H1 (cell line): ENCODE results near the gene PFKP. TPM values are rescaled to one million over a fixed set of nuclear protein-coding genes. Genes with fewer than 3 reads are reported as not detected.

Experiments used
- CTCF ChIA-PET: fragments of 300-600 bp; sonication (Branson Sonifier 250); formaldehyde crosslinking; loops from one replicate; lab custom pipeline; 2021; ENCODE audit not compliant: partially characterized antibody; lab: Charles Lee
- POLR2A ChIA-PET: fragments of 300-600 bp; sonication (Branson Sonifier 250); formaldehyde crosslinking; loops from one replicate; lab custom pipeline; 2021; ENCODE audit warnings: inconsistent platforms; ENCODE audit not compliant: partially characterized antibody; lab: Charles Lee
- DNase-seq, 2 experiments: peaks; one replicate each; pipeline versions ENCODE4 v3.0.0 to v3.0.0-alpha.2; 2010 to 2022; ENCODE audit warnings: low spot score in 2 of 2, low read depth in 1 of 2, mixed read lengths in 1 of 2
- FAIRE-seq: peaks from 2 replicates; lab custom pipeline; 2011; peaks lifted over from hg19 to GRCh38; lab: Jason Lieb, UNC
- H2AFZ ChIP-seq: 2 replicates; pipeline ENCODE4 v1.8.1; 2012; ENCODE audit warnings: low read length, inconsistent platforms
- H2AK5ac ChIP-seq: 2 replicates; pipeline ENCODE4 v1.6.1; 2013; ENCODE audit warnings: low read depth, low read length
- H2BK120ac ChIP-seq: replicated peaks from 2 replicates; pipeline ENCODE3; 2013; ENCODE audit warnings: low read depth, low read length, inconsistent platforms
- H2BK12ac ChIP-seq: 2 replicates; pipeline ENCODE4 v1.6.1; 2013; ENCODE audit warnings: low read depth, low read length
- H2BK15ac ChIP-seq: 2 replicates; pipeline ENCODE4 v1.6.1; 2013; ENCODE audit warnings: low read length
- H2BK20ac ChIP-seq: 2 replicates; pipeline ENCODE4 v1.6.1; 2013; ENCODE audit warnings: low read length
- H2BK5ac ChIP-seq: 2 replicates; pipeline ENCODE4 v1.6.1; 2013; ENCODE audit warnings: low read depth, low read length
- H3K14ac ChIP-seq: 2 replicates; pipeline ENCODE4 v1.6.1; 2013; ENCODE audit warnings: inconsistent platforms; ENCODE audit not compliant: insufficient read length
- H3K18ac ChIP-seq: 2 replicates; pipeline ENCODE4 v1.6.1; 2013; ENCODE audit warnings: low read length; ENCODE audit errors: extremely low read depth
- H3K23ac ChIP-seq: 2 replicates; pipeline ENCODE4 v1.6.1; 2013; ENCODE audit warnings: inconsistent platforms; ENCODE audit not compliant: insufficient read length
- H3K23me2 ChIP-seq: 2 replicates; pipeline ENCODE4 v1.6.1; 2013; ENCODE audit warnings: low read depth, low read length
- H3K27ac ChIP-seq: 2 replicates; pipeline ENCODE4 v1.6.1; 2011; ENCODE audit warnings: low read depth, low read length, inconsistent platforms
- H3K27me3 ChIP-seq, 4 experiments: replicated peaks in 1 of 4; 1 replicate in 1 of 4; 2 replicates in 3 of 4; pipeline versions ENCODE4 v1.6.1 to v1.8.1; 2011 to 2013; ENCODE audit warnings: low read length in 3 of 4, mild to moderate bottlenecking in 3 of 4, inconsistent platforms in 2 of 4, mixed read lengths in 2 of 4, moderate library complexity in 1 of 4; ENCODE audit not compliant: control insufficient read depth in 3 of 4, insufficient read depth in 3 of 4; ENCODE audit errors: extremely low read depth in 1 of 4
- H3K36me3 ChIP-seq, 4 experiments: 2 replicates each; pipeline versions ENCODE4 v1.6.1 to v1.8.1; 2011 to 2013; ENCODE audit warnings: mild to moderate bottlenecking in 4 of 4, low read length in 3 of 4, moderate library complexity in 2 of 4, control low read depth in 1 of 4, inconsistent platforms in 1 of 4; ENCODE audit not compliant: insufficient read depth in 4 of 4, control insufficient read depth in 2 of 4
- H3K4ac ChIP-seq: replicated peaks from 2 replicates; pipeline ENCODE3; 2013; ENCODE audit warnings: low read length, low read depth, mixed read lengths, inconsistent platforms; ENCODE audit not compliant: insufficient read length
- H3K4me1 ChIP-seq, 4 experiments: replicated peaks in 1 of 4; 1 replicate in 1 of 4; 2 replicates in 3 of 4; pipeline versions ENCODE4 v1.6.1 to v1.8.1; 2011 to 2013; ENCODE audit warnings: low read length in 3 of 4, inconsistent platforms in 2 of 4, mixed read lengths in 1 of 4; ENCODE audit not compliant: insufficient read depth in 4 of 4, control insufficient read depth in 3 of 4
- H3K4me2 ChIP-seq, 2 experiments: 2 replicates each; pipeline versions ENCODE4 v1.6.1 to v1.8.1; 2011 to 2013; ENCODE audit warnings: low read depth in 2 of 2, low read length in 2 of 2, control low read depth in 1 of 2, inconsistent platforms in 1 of 2, mild to moderate bottlenecking in 1 of 2; ENCODE audit not compliant: insufficient read depth in 1 of 2
- H3K4me3 ChIP-seq, 4 experiments: fragments of 200-600, 300-600 bp in 1 of 4; sonication (generic), shearing (Covaris generic), sonication (Bioruptor Twin) in 1 of 4; 2 replicates each; pipeline versions ENCODE4 v1.5.1 to v1.8.1; 2011 to 2016; ENCODE audit warnings: low read length in 4 of 4, low read depth in 3 of 4, control low read depth in 2 of 4, inconsistent platforms in 2 of 4, mild to moderate bottlenecking in 2 of 4, mixed read lengths in 1 of 4, moderate library complexity in 1 of 4; ENCODE audit not compliant: insufficient read depth in 2 of 4; ENCODE audit errors: extremely low read depth in 1 of 4
- H3K56ac ChIP-seq: replicated peaks from 2 replicates; pipeline ENCODE3; 2013; ENCODE audit warnings: low read depth, mild to moderate bottlenecking, mixed read lengths, low read length, inconsistent platforms; ENCODE audit not compliant: insufficient read length
- H3K79me1 ChIP-seq: 2 replicates; pipeline ENCODE4 v1.6.1; 2013; ENCODE audit warnings: low read depth, low read length, control low read depth
- H3K79me2 ChIP-seq, 2 experiments: 2 replicates each; pipeline versions ENCODE4 v1.6.1 to v1.8.1; 2012 to 2013; ENCODE audit warnings: low read length in 2 of 2, mild to moderate bottlenecking in 2 of 2, inconsistent platforms in 1 of 2; ENCODE audit not compliant: insufficient read depth in 2 of 2, control insufficient read depth in 1 of 2
- H3K9ac ChIP-seq, 4 experiments: replicated peaks in 1 of 4; 1 replicate in 1 of 4; 2 replicates in 3 of 4; pipeline versions ENCODE4 v1.6.1 to v1.8.1; 2011 to 2013; ENCODE audit warnings: low read depth in 3 of 4, low read length in 3 of 4, control low read depth in 2 of 4, mild to moderate bottlenecking in 2 of 4, moderate library complexity in 2 of 4, inconsistent platforms in 1 of 4; ENCODE audit errors: extremely low read depth in 1 of 4
- H3K9me3 ChIP-seq, 2 experiments: 2 replicates each; pipeline versions ENCODE4 v1.6.1 to v1.8.1; 2012 to 2013; ENCODE audit warnings: mild to moderate bottlenecking in 2 of 2, moderate library complexity in 2 of 2, control low read depth in 1 of 2, inconsistent platforms in 1 of 2, low read depth in 1 of 2, low read length in 1 of 2, mixed read lengths in 1 of 2; ENCODE audit not compliant: insufficient read depth in 2 of 2
- H4K20me1 ChIP-seq, 2 experiments: replicated peaks in 1 of 2; 2 replicates each; pipeline versions ENCODE3 to v1.8.1; 2011 to 2013; ENCODE audit warnings: inconsistent platforms in 2 of 2, low read length in 2 of 2, mild to moderate bottlenecking in 1 of 2; ENCODE audit not compliant: insufficient read depth in 2 of 2, control insufficient read depth in 1 of 2
- H4K5ac ChIP-seq: 2 replicates; pipeline ENCODE4 v1.6.1; 2013; ENCODE audit warnings: low read length, low read depth, mixed read lengths, inconsistent platforms; ENCODE audit not compliant: insufficient read length
- H4K8ac ChIP-seq: 2 replicates; pipeline ENCODE4 v1.8.0; 2013; ENCODE audit warnings: mild to moderate bottlenecking, moderate library complexity, low read length, inconsistent platforms; ENCODE audit not compliant: insufficient read depth; ENCODE audit errors: extremely low read depth
- H4K91ac ChIP-seq: replicated peaks from 2 replicates; pipeline ENCODE3; 2013; ENCODE audit warnings: low read length, mixed read lengths, inconsistent platforms; ENCODE audit not compliant: insufficient read length
- BRCA1 ChIP-seq: IDR thresholded peaks from 2 replicates; pipeline ENCODE4 v1.6.1; 2012; ENCODE audit warnings: low read depth, low read length, improper control_type of control experiment
- CREB1 ChIP-seq: IDR thresholded peaks from 2 replicates; pipeline ENCODE4 v1.6.1; 2012; ENCODE audit warnings: inconsistent platforms
- CTBP2 ChIP-seq: IDR thresholded peaks from 2 replicates; pipeline ENCODE4 v1.7.0; 2011; ENCODE audit warnings: borderline replicate concordance, mild to moderate bottlenecking, moderate library complexity, mixed read lengths, low read length; ENCODE audit not compliant: insufficient read depth, insufficient read length
- EZH2 ChIP-seq: fragments of 200-600 bp; sonication (generic); IDR thresholded peaks from 2 replicates; pipeline ENCODE4 v1.7.1; 2012; ENCODE audit warnings: low read depth, mild to moderate bottlenecking, moderate library complexity, low read length, inconsistent platforms; ENCODE audit not compliant: severe bottlenecking
- HDAC6 ChIP-seq: IDR thresholded peaks from one replicate; pipeline ENCODE4 v1.7.1; 2012; ENCODE audit warnings: low read depth, mild to moderate bottlenecking, inconsistent platforms, low read length, moderate library complexity
- PHF8 ChIP-seq: fragments of 200-600 bp; sonication (generic); conservative IDR thresholded peaks from 2 replicates; pipeline ENCODE4 v1.7.1; 2012; ENCODE audit warnings: low read depth, mild to moderate bottlenecking, inconsistent platforms, low read length, moderate library complexity
- POLR2A ChIP-seq, 2 experiments: IDR thresholded peaks; 1 replicate in 1 of 2; 2 replicates in 1 of 2; pipeline ENCODE4 v1.6.1; 2011; ENCODE audit warnings: low read depth in 2 of 2, low read length in 2 of 2, mild to moderate bottlenecking in 2 of 2; ENCODE audit errors: control extremely low read depth in 1 of 2
- RBBP5 ChIP-seq: IDR thresholded peaks from 2 replicates; pipeline ENCODE4 v1.7.1; 2012; ENCODE audit warnings: low read depth, mild to moderate bottlenecking, inconsistent platforms, low read length, moderate library complexity, borderline replicate concordance
- RNF2 ChIP-seq: fragments of 200-900, 300-1000 bp; sonication (generic); IDR thresholded peaks from 2 replicates; pipeline ENCODE4 v1.7.1; 2016; ENCODE audit warnings: borderline replicate concordance, low read depth, mild to moderate bottlenecking, antibody characterized with exemption, low read length; ENCODE audit not compliant: poor library complexity, severe bottlenecking; ENCODE audit errors: missing control alignments
- SP1 ChIP-seq: IDR thresholded peaks from 2 replicates; pipeline ENCODE4 v1.6.1; 2011; ENCODE audit warnings: low read depth, low read length
- SUZ12 ChIP-seq: fragments of 200-600 bp; sonication (generic); IDR thresholded peaks from 2 replicates; pipeline ENCODE4 v1.6.1; 2012; ENCODE audit warnings: mild to moderate bottlenecking, inconsistent platforms, low read length, moderate library complexity, mixed read lengths
- TCF12 ChIP-seq: IDR thresholded peaks from 2 replicates; pipeline ENCODE4 v1.6.1; 2011; ENCODE audit warnings: low read depth, mild to moderate bottlenecking, low read length
- WGBS, 2 experiments: shearing (Covaris generic) in 1 of 2; methylation state at CpG; one replicate each; pipeline versions ENCODE4 v1.1.6 to v1.1.7; 2013 to 2015; ENCODE audit warnings: low lambda C conversion rate in 2 of 2, mixed read lengths in 2 of 2, inconsistent platforms in 1 of 2, low coverage in 1 of 2, missing lambda C conversion rate in 1 of 2; ENCODE audit not compliant: insufficient replicate concordance in 2 of 2, insufficient coverage in 1 of 2, insufficient read length in 1 of 2; ENCODE audit errors: extremely low coverage in 1 of 2, missing lambda C conversion rate in 1 of 2; 5-methylcytosine and 5-hydroxymethylcytosine counted together
- polyA plus RNA-seq, 7 experiments: library from polyadenylated mRNA; depleted of rRNA in 3 of 7; stranded (reverse) in 5 of 7; unstranded in 2 of 7; fragments of >200 nt in 5 of 7; fragments of 200-250 nt in 2 of 7; gene quantifications; 1 replicate in 5 of 7; 2 replicates in 1 of 7; 4 replicates in 1 of 7; pipeline versions ENCODE4 v1.2.1 to v1.2.3, GENCODE V29; 2011 to 2013; ENCODE audit warnings: missing spikeins in 2 of 7, mixed read lengths in 2 of 7
- total RNA-seq: library from RNA; stranded (reverse); fragmentation: NEBNext Ultra II Directional; extraction: Animal tissue kit (Norgen Biotek cat#: 25700); gene quantifications from 2 replicates; pipeline ENCODE4 v1.2.1, GENCODE V29; 2021

Gene PFKP
- total and polyA plus RNA-seq, 2 of the 8 experiments (the other 6 are each of a cell fraction or from before 2014, with no cell fraction given) = 51.2 to 128 TPM

GRCh38 chr10:3129581-3130340 lies 62.4 kb downstream of the PFKP start:
- H3K56ac ChIP-seq = no peak overlapping the region
- H3K23me2 ChIP-seq = no peaks in the 10 kb centered on the region
- 91% methylated on average over 29 of the region's 40 CpGs; no CpG with 5 or more reads in 1 of the 2 experiments for WGBS, 2 experiments
- no peak overlapping the region for H3K18ac ChIP-seq
- H3K4me1 ChIP-seq = no peaks in the 10 kb centered on the region
- H4K91ac ChIP-seq = no peak overlapping the region
- no peak overlapping the region for H2BK20ac ChIP-seq
- H4K20me1 ChIP-seq = peaks cover 3 to 6% of the 10 kb centered on the region in 2 experiments
- H3K27me3 ChIP-seq = no peaks in the 10 kb centered on the region
- ChIA-PET CTCF (interaction anchor here (0.6 kb wide), 1 partner anchor 11 kb away, joined by 3 read pairs; no protein-coding TSS in a partner anchor), POLR2A (interaction anchor here (0.9 to 1.5 kb wide), 3 partner anchors 9 to 23 kb away, joined by 3 to 6 read pairs (median 3); no protein-coding TSS in a partner anchor)
- no peak overlapping the region for H3K4ac ChIP-seq
- H3K4me3 ChIP-seq = no peak overlapping the region
- peaks cover 12 to 66% (median 48%) of the 10 kb centered on the region in 4 experiments for H3K36me3 ChIP-seq
- no peaks in the 10 kb centered on the region; a peak in 1 of 4 replicates for H3K9me3 ChIP-seq
- TF ChIP-seq PHF8 (no peak), RBBP5 (no peak), RNF2 (no peak), POLR2A (IDR thresholded peaks at IDR 0.05; ENCODE audit: control extremely low read depth in 1 of 2, low read depth in 2 of 2, low read length in 2 of 2) (no peak), SUZ12 (no peak), CTBP2 (no peak), BRCA1 (no peak), HDAC6 (no peak), SP1 (no peak), TCF12 (no peak), CREB1 (no peak), EZH2 (no peak)
- FAIRE-seq (no peak), DNase-seq (no peak)
- no peak overlapping the region for H2BK15ac ChIP-seq
- no peaks in the 10 kb centered on the region for H3K79me2 ChIP-seq
- no peak overlapping the region for H4K5ac ChIP-seq
- H2BK5ac ChIP-seq = no peak overlapping the region
- H3K79me1 ChIP-seq = no peaks in the 10 kb centered on the region; the same call in 1 of the 2 replicates
- no peak overlapping the region for H3K14ac ChIP-seq
- no peak overlapping the region for H2BK12ac ChIP-seq
- no peak overlapping the region for H3K4me2 ChIP-seq
- H4K8ac ChIP-seq = no peak overlapping the region; the same call in 1 of the 2 replicates
- H2AFZ ChIP-seq = no peak overlapping the region
- no peak overlapping the region for H3K23ac ChIP-seq
- H3K27ac ChIP-seq = no peak overlapping the region; the same call in 1 of the 2 replicates
- H2BK120ac ChIP-seq = no peak overlapping the region
- H2AK5ac ChIP-seq = no peak overlapping the region
- H3K9ac ChIP-seq = no peak overlapping the region
